NCI-H1092 (cell line): ENCODE data around the gene LTO1.

ENCODE experiments used
- DNase-seq: peaks from one replicate; lab custom pipeline; 2025; lab: John Stamatoyannopoulos, UW

The LTO1 gene

DNA sequence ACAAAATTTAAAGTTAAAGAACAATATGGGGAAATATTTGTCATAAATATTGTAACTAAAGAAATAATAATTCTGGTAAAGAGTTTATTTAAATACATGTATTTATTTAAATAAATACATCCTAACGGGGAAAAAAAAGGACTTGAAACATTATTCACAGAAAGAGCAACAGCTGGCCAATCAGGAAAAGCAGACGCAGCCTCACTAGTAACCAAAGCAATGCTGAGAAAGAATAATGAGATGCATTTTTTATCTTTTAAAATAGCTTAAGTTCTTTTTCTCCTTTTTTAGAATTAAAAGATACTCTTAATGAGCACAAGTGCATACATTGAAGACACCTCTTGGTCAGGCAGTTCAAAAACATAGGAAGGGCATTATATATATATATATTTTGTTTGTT, 2.6 kb upstream of the LTO1 start:
- no peak for DNase-seq

DNA sequence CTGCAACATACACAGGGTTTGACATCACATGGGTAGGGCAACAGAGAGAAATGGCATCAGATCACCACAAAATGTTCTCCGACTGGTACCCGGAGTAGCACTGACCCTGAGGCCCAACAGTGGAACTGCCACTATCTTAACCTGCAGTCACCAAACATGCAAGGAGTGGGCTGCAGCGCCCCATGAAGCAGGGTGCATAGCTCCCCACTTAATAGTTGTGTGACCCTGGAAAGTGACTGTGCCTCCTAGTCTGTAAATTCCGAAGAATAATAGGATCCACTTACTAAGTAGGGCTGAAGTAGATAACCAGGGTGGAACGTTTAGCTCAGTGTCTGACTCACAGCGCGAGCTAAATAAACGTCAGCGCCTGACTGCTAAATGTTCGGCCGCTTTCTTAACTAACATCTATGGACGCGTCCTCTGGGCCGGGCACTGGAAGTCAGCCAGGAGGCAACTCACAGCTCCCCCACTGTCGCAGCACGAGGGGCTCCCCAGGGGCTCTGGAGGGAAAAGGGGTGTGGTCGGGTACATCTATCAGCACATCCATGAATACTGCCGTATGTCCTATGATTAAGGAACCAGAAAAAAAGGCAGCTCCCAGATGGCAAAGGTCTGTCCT, 777 bp downstream of the LTO1 start:
- DNase-seq, result no peak

DNA sequence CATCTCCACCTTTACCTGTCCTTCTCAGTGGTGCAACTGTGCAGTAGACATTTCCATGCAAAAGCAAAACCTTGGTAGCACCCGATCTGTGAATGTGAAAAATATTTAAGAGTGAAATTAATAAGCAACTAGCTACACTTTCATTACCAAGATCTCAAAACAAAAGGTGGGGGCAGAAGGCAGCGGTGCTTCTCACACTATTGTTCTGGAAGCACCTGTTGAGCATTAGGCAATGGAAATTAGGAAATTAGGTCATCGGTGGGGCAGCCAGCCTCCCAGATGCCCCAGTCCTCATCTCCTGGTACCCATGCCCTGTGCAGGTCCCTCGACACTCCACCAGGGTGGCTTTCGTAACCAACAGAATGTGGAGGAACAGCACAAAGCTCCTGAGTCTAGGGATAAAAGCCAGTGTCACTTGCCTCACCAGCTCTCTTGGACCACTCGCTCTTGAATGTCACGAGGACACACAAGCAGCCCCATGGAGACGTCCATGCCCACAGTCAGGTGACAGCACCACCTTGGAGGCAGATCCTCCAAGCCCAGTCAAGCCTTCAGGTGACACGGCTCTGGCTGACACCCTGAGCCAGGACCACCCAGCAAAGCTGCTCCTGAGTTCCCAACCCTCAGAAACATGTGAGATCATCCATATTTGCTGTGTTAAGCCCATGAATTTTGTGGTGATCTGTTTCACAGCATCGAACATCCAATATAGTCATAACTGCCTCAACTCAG, 3.3 kb downstream of the LTO1 start:
- DNase-seq, result no peak

DNA sequence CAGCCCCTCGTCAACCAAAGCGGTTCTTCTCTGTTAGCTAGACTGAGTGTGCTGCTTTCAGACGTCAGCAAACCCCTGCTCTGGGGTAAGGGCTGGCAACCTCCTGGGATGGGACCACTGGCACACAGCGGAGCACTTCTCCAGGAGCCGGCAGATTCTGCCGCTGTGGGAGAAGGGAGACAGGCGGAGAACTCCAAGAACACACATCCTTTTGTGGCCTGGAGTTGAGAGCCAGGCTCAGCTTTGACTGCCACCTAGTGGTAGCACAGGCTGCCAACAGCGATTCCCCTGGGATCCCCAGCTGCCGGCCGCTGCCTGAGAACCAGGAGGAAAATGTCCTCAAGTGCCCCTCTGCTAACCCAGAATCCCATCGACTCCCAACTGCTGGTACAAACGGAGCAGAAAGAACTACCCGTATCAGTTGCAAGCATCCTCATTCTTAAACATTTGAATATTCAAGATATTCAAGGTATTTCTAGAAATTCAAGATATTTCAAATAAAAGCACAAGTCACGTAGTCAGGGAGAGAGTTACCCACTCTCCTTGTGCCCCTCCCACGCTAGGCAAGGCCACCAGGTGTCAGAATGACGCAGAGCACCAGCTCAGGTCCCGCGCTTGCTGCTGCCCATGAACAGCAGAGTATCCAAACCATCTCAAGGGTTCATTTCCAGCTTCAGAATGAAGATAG, 4.9 kb downstream of the LTO1 start:
- DNase-seq, result peak; percentile 74

DNA sequence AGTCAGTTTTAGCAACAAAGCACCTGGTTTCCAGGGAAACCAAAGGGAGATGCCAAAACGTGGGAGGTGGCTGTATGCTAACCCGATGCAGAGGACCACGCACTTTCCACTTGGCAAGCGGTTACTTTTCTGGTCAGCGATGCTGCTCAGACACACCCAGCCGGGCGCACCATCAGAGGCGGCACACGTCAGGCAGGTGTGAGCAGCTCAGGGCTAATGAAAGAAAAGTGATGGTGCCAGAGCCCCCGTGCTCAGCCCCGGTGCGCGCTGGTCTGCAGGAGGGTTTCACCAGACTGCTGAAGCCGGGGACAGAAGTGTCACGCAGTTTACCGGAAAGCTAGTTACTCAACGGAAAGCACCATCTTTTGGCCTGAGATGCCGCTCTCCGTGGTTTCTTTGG, 5.7 kb downstream of the LTO1 start:
- no peak for DNase-seq

DNA sequence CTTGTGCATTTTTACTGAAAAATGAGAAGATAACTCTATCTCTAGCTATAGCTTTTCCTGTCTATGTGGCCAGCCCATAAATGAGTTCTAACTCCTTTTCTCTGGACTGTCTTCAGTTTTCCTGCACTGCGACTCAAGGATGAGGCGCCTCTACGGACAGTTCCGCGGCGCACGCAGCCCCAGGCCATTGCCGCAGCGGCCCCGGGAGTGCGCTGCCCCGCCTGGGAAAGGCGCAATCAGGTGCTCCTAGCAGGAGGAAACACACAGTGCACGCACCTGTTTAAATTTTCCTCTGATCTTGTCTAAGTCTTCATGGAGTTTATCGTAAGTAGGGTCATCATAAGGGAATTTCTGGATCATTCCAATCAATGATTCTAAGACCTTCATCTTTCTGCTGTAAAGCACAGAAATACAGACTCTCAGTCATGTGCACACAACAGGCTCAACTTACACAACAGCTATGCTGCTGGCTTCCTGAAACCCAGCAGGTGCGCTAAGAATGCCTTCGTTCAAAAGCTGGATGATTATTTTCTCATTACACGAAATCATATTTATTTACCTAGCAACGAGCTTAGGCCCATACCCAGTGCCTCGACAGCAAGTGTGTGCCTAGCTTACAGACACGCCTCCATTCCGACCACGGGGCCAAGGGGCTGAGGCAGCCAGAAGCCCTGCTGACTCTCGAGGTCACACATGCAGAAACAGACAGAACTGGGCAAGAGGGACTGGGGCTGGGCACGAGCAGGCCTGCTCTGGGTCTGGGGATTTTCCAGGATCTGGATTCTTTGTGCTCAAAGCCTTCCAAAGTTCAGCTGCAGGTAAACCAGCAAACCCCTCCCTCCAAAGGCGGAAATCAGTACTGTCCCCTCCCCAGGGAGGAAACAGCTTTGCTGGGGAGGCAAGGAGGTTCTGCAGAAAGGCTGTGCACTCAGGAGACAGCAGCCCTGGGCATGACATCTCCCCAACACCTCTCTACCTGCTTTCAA, 7.2 kb downstream of the LTO1 start:
- DNase-seq, result no peak

DNA sequence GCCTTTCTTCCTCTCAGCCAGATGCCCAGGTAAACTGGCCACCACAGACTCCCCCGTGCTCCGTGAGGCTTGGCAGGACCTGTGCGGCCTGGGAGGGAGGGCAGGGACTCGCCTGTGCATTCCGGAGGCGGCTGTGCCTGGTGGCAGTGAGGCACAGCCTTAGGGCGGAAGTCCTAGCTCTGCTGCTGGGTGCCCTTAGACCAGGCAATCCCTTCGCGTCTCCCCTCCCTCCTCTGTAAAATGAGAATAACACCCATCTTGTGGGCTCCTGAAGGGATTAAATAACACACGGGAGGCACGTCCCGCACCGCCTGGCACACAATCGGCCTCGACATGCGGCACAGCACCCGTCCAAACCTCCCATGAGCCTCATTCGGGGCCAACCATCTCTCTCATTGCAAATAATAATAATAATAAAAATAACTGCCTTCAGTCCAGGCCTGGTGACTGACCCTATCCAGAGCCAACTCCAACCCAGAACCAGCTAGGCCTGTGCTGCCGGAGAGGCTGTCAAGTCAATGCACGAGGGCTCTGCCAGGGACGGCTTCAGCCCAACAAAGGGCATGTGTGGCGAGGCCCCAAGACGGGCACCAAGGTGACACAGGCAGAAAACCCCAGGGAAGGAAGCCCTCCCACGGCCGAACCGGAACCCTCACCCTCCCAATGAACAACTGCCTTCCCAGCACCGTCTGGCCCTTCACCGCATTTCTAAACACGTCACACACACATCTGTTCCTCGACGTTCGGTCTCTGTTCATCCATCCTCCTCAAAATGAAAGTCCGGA, 8.2 kb downstream of the LTO1 start:
- no peak for DNase-seq

DNA sequence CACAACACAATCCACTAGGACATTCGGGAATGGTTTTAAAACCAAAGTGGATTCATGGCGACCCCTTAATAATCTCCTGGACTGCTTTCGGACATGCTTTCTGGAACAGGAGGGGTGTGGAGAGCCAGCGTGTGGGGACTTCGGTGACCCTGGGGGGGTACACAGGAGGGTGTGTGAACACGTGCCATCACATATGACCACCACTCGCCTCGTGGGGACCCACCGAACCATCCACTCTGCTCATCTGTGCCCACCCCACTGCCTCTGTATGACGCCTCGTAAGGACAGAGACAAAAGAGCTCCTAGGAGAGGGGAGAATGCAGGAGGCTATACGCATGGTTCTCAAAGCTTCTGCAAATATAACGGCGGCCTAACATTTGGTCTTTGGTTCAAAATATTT, 8.9 kb downstream of the LTO1 start:
- no peak for DNase-seq

DNA sequence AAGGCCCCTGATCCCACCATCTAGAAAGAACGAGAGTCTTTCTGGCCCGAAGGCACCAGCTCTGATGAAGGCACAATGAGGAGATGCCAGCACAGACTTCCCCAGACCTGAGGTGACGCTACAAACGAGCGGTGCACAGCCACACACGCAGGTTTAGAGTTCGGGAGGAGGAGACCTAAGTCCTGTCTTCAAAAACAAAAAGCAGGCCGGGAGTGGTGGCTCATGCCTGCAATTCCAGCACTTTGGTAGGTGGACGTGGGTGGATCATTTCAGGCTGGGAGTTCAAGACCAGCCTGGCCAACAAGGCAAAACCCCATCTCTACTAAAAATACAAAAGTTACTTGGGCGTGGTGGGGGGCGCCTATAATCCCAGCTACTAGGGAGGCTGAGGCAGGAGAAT, 9.5 kb downstream of the LTO1 start:
- DNase-seq, result no peak

DNA sequence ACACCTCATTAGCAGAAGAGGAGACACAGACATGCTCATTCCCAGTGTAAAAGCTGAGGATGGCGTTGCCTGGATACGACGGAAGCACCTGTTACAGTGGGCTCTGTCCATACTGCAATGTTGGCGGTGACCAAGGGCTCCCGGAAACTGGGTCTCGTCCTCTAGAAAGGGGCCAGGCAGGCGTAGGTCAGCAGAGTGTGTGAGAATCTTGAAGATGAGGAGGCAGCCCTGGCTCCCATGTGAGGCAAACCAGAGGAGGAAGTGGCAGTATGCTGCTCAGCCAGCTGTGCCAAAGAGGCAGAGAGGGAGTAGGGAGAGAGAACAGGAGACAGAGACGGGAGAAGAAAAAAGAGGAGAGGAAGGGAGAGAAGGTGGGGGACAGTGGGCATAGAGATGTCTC, 10.3 kb downstream of the LTO1 start:
- no peak for DNase-seq

DNA sequence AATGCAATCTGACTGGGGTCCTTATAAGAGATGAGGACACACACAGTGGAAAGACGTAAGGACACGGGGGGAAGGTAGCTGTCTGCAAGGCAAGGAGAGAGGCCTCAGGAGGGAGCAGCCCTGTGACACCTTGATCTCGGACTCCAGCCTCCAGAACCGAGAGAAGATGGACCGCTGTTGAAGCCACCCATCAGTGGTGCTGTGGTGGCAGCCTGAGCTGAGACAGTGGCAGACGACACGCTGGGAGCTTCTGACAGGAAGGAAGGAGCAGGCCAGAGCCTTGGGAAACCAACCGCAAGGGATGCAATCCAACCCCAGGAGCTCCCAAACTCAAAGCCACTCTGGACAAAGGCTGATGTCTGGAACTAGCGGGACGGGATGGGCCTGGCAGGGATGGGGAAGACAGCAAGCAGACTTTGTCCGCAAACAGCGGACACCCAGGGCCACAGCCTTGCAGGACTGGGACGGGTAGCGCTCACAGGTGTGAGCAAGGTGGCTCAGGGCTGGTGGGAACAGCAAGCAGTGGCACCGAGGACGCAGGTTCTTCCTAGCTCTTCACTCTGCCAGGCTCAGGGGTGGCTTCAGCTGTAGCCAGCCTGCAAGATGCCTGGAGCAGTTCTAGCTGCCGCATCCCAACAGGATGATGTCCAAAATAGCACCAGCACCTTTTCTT, 10.9 kb downstream of the LTO1 start:
- no peak for DNase-seq

DNA sequence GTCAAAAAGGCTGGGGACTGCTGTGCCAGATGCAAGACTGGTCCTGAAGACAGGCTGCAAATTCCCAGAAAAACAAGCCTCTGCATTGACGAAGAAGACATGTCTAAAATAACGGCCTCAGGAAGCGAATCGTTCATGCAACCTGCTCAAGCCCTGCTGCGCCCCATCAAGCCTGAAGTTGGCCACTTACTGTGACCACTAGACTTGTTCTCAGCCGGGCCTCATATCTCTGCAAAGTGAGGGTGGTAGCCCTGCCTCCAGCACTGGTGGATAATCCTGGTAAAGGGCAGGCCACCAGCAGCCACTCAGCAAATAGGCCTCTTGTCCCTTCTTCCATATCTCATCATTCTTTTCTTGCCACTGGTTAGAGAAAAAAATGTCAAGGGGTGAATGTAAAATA, 11.8 kb downstream of the LTO1 start:
- no peak for DNase-seq

DNA sequence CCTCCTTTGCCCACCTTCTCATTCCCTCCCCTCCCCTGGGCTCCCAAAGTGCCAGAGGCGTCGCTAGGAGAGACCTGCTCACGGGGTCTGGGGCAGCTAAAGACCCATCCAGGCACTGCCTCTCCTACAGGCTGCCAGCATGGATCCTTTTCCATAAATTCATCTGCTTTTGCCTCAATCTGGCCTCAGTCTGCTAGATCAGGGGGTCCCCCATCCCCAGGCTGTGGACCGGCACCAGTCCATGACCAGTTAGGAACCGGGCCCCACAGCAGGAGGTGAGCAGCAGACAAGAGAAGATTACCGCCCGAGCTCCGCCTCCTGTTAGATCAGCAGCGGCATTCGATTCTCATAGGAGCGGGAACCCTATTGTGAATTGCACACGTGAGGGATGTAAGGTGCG, 12.3 kb downstream of the LTO1 start:
- no peak for DNase-seq

DNA sequence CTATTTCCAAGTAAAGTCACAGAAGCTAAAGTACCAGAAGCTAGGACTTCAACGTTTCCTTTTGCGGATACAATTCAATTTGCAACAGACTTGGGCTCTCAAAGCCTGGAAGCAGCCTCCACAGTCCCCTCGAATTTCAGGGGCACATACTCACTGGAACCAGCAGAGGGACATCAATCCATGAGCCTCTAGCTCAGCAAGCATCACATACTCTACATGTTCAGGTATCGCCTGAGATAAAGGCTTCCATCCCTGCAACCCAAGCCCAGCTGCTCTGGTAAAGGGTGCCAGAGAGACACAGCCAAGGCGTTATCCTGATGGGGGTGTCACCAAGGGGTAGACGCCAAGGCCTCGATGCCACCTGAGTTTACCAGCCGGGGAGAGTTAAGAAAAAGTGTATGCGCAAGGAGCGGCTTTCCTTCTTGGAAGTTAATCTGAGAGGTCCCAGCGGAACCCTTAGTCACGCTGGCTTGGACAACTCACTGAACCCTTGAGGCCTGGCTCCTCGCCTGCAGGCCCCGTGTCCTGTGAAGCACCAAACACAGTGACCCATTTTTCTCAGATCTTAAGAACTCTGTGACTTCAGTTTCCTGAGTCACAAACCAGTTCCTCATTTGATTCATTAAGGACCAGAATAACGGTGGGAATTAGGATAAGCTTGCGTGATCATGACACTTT, 13.0 kb downstream of the LTO1 start:
- no peak for DNase-seq

DNA sequence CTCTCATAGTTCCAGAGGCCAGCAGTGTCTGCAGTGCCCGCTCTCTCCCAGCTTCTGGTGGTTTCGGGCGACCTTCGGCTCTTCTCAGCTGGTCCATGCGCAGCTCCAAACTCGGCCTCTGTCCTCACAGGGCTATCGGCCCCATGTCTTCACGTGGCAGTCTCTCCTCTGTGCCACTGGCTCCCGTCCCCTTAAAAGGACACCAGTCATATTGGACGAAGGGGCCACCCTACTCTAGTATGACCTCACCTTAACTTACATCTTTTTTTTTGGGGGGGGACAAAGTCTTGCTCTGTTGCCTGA, 13.8 kb downstream of the LTO1 start:
- DNase-seq, result no peak

DNA sequence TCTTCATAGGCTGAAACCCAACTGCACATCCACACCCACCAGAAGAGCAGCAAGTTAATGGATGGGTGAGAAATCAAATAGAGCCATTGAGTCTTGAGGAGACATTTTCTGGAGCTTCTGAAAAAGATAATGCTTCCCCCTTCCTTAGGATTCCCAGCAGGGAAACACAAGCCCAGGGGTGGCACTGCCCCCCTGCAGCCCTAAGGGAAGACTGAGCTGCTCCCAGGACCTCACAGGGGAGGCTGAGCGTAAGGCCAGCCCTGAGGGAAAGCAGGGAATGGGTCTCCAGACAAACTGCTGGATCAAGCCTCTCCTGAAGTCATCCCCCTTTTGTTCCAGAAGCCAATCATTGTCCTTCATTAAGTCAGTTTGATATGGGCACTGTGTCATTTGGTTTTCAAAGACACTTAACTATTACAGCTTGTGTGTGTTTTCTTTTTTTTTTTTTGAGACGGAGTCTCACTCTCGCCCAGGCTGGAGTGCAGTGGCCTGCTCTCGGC, 15.1 kb downstream of the LTO1 start:
- no peak for DNase-seq

DNA sequence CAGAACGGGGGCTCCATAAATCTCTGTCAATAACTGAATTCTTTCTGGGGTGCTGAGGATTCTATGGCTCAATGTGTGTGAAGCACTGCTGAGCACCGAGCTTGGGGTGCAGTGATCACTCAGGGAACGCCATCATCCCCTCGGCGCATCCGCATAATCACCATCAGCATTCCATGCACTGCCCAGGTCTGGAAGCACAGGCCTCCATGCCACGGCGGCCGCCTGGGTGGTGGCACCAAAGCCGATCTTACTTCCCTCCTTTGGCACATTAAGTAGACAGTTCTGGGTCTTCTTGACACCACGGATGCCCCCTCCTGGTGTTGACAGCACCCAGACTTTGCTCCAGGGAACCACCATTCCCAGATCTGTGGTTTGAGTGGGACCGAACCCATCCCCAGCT, 15.6 kb downstream of the LTO1 start:
- no peak for DNase-seq

DNA sequence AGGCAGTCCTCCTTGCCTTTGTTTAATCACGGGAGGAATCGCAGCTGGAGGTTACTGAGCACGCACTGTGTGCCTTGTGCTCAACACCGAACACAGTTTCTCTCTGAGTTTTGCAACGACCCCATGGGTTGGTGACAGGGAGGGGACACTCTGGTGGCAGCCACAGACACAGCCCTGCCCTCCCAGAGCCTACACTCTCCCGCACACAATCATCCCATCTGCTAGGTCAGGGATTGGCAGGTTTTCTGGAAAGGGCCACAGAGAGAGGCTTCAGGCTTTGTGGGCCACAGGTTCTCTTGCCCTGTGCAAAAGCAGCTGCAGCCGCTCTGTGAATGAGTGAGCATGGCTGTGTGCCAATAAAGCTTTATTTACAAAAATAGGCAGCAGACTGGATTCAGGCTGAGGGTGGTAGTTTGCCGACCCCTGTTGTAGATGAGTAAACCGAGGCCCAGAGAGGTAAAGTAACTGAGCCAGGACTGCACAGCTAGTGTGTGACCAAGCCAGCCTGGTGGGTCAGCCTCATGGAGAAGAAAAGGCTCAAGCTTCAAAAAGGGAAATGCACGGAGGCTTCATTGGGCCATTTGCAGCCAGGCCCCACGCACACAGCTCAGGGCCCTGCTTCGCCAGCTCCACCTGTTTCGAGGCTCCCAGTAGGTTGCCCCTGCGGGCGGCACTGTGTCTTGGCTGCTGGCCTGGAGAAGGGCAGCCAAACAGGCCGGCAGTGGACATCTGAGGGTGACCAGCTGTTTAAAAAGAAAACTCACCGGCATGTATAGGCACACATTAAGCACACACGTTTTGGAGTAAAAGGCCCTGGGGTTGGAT, 16.3 kb downstream of the LTO1 start:
- no peak for DNase-seq

DNA sequence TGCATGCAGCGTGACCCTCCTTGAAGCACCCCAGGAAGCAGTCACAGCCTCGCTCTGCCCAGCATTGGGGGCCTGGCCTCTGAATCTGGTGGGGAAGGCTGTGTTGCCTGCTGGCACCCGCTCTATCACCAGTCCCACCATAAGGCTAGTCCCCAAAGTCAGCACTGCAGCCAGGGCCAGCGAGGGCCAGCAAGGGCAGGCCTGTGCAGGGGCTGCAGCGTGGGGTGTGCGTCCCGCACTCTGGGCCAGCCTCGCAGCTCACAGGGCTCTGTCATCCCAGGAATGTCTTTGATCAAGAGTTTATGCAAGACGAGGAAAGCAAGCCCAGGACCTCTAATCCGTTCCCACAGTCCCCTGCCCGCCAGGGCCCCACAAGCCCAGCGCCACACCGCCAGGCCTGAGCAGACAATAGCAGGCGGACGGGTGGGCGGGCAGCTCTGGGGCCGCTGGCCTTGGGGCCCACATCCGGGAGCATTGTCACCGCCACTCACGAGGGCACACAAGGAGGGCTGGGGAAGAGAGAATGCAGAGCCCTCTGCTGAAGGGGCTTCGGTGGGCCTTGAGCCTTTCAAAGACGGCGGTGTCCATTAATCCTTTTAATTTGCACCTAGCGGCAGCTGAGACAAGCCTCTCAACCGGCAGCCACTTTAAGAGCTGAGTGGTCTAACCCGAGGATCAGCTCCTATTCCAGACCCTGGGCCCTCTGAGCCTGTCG, 17.1 kb downstream of the LTO1 start:
- DNase-seq, result no peak
